ENCODE measurements around the gene ASPSCR1. TPM values are rescaled to one million over a fixed set of nuclear protein-coding genes. Genes with fewer than 3 reads are reported as not detected.
"Not testable (repeated sequence)": the region's sequence is repeated elsewhere in the genome, so short reads cannot be mapped to it uniquely, and the experiment has no call there.

ASPSCR1 gene
- total and polyA plus RNA-seq, 8 donors = 35.1 to 64.3 (median 44.4) TPM

- peak; percentile 98 for ATAC-seq
- peak; percentile 68 to 77 for TF ChIP-seq CTCF (IDR thresholded peaks at IDR 0.05)
Observed at GRCh38 chr17:82037092-82037888, 59.9 kb downstream of the ASPSCR1 start, which contains the start of gene DCXR. TSS of gene DCXR (minus strand) at chr17:82037697. CDS start at chr17:82037682, 15 bp downstream.

GRCh38 chr17:82037889-82038195 lies 60.4 kb downstream of the ASPSCR1 start:
- H3K36me3 ChIP-seq = no peaks in the 10 kb centered on the region
- H3K4me3 ChIP-seq = peak overlapping the region; percentile 67 to 78
- no peaks in the 10 kb centered on the region for H3K9me3 ChIP-seq
- DNase-seq (no peak), ATAC-seq (no peak)
- H3K4me1 ChIP-seq = peaks cover 13 to 27% of the 10 kb centered on the region in 2 donors
- TF ChIP-seq CTCF (IDR thresholded peaks at IDR 0.05) = no peak
- H3K27ac ChIP-seq = peak overlapping the region; percentile 96
- intact Hi-C loops (cut with DNase I) = no loop called here
- H3K27me3 ChIP-seq = peaks cover 0 to under 1% of the 10 kb centered on the region in 2 donors

More at GRCh38 chr17:82037092-82037888, 59.9 kb downstream of the ASPSCR1 start, which contains the start of gene DCXR:
- H3K9me3 ChIP-seq = no peaks in the 10 kb centered on the region
- peak within 1 kb of the TSS; percentile 67 to 78 for H3K4me3 ChIP-seq
- H3K27me3 ChIP-seq = peaks cover 0 to 6% of the 10 kb centered on the region in 2 donors
- intact Hi-C loops (cut with DNase I) = no loop called here
- H3K4me1 ChIP-seq = peaks cover 13 to 32% of the 10 kb centered on the region in 2 donors
- H3K36me3 ChIP-seq = no peaks in the 10 kb centered on the region
- H3K27ac ChIP-seq = peak within 1 kb of the TSS; percentile 96
- DNase-seq = peak; percentile 94 to 99 (median 96)

DNA sequence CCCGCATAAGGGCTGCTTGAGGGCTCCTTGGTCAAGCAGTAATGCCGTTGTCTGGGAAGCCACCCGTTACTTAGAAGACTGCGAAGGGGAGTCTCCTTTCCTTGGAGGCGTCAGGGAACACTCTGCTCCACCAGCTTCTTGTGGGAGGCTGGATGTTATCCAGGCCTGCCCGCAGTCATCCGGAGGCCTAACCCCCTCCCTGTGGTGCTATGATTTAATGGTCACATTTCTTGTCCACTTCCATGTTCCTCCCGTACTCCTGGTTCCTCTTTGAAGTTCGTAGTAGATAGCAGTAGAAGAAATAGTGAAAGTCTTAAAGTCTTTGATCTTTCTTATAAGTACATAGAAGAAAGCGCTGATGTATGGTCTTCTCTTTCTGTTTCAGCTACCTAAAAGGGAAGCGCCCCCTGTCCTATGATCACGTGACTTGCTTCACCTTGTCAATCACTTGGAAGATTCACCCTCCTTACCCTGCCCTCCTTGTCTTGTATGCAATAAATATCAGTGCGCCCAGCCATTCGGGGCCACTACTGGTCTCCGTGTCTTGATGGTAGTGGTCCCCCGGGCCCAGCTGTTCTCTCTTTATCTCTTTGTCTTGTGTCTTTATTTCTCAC lies 61.5 kb downstream of the ASPSCR1 start:
- H3K4me3 ChIP-seq; ATAC-seq; intact Hi-C loops (cut with DNase I); DNase-seq; H3K36me3 ChIP-seq; H3K9me3 ChIP-seq; H3K27me3 ChIP-seq; H3K27ac ChIP-seq: not testable (repeated sequence)
- peaks cover 13 to 26% of the 10 kb centered on the region in 2 donors for H3K4me1 ChIP-seq

DNA sequence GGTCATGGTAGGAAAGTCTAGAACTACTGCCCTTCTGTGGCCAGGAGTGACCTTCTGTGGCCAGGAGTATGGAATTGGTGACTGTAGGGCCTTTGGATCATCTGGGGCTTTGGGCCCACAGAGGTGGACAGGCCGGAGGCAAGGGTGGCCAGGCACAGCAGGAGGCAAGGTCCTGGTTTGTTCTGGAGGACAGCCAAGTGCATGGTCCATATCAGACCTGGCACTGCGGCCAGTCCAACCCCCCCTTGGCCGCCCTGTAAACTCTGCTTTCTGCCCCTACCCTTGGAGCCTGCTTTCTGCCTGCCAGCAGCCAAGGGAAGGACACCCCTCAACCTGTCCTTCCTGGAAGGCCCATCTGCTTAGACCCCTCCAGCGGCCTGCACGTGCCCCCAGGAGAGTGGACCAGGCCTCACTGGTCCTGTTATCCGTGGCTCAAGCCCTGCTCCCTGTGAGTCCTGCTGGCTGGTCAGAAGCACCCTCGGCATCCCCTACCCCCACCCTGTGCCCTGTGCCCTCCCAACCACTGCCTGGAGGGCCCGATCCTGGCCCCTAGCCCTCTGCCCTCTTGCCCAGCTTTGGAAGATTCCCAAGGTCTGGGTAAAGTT lies 62.4 kb downstream of the ASPSCR1 start:
- H3K27ac ChIP-seq = no peak overlapping the region
- H3K36me3 ChIP-seq = no peaks in the 10 kb centered on the region
- no peak for TF ChIP-seq CTCF (IDR thresholded peaks at IDR 0.05)
- no peaks in the 10 kb centered on the region for H3K9me3 ChIP-seq
- DNase-seq (no peak), ATAC-seq (no peak)
- peaks cover 13 to 26% of the 10 kb centered on the region in 2 donors for H3K4me1 ChIP-seq
- intact Hi-C loops (cut with DNase I) = no loop called here
- H3K4me3 ChIP-seq = no peak overlapping the region
- no peaks in the 10 kb centered on the region for H3K27me3 ChIP-seq

GRCh38 chr17:82041144-82041814 lies 63.9 kb downstream of the ASPSCR1 start:
- Histone ChIP-seq H3K27me3 (no peaks in the 10 kb centered on the region), H3K27ac (no peak overlapping the region), H3K4me1 (peaks cover 10 to 19% of the 10 kb centered on the region in 2 donors), H3K36me3 (no peaks in the 10 kb centered on the region), H3K9me3 (no peaks in the 10 kb centered on the region), H3K4me3 (no peak overlapping the region)
- DNase-seq (no peak), ATAC-seq (no peak)
- no peak for TF ChIP-seq CTCF (IDR thresholded peaks at IDR 0.05)
- intact Hi-C loops (cut with DNase I) = no loop called here
